Esophagus squamous epithelium (tissue), 5 donors: ENCODE data around the gene EFCAB6. TPM values are rescaled to one million over a fixed set of nuclear protein-coding genes. Genes with fewer than 3 reads are reported as not detected.

Source experiments
- DNase-seq: peaks from one replicate; lab custom pipeline; 2025; lab: John Stamatoyannopoulos, UW
- H3K27ac ChIP-seq, 4 donors: fragments of 200-600 bp; sonication (generic); one replicate each; pipeline ENCODE4 v1.5.1; 2016 to 2019; ENCODE audit warnings: mild to moderate bottlenecking in 1 of 4
- H3K27me3 ChIP-seq, 4 donors: fragments of 200-600 bp; sonication (generic); 1 replicate in 3 of 4; 2 replicates in 1 of 4; pipeline versions ENCODE4 v1.5.1 to v1.6.0; 2017 to 2021; ENCODE audit warnings: antibody characterized with exemption in 1 of 4
- H3K36me3 ChIP-seq, 3 donors: fragments of 200-600 bp; sonication (generic); one replicate each; pipeline ENCODE4 v1.5.1; 2016 to 2019
- H3K4me1 ChIP-seq, 3 donors: fragments of 200-600 bp; sonication (generic); one replicate each; pipeline ENCODE4 v1.5.1; 2017 to 2019
- H3K4me3 ChIP-seq, 4 donors: fragments of 200-600 bp; sonication (generic); 1 replicate in 3 of 4; 2 replicates in 1 of 4; pipeline ENCODE4 v1.5.1; 2016 to 2019; ENCODE audit warnings: mild to moderate bottlenecking in 2 of 4, moderate library complexity in 1 of 4
- H3K9me3 ChIP-seq, 3 donors: fragments of 200-600 bp; sonication (generic); one replicate each; pipeline ENCODE4 v1.5.1; 2016 to 2019
- POLR2A ChIP-seq, 4 donors: fragments of 450-650 bp; IDR thresholded peaks; one replicate each; pipeline ENCODE4 v1.6.1; 2017; ENCODE audit warnings: antibody characterized with exemption in 4 of 4, mild to moderate bottlenecking in 4 of 4, moderate library complexity in 3 of 4
- WGBS, 2 donors: methylation state at CpG; one replicate each; pipeline ENCODE4 v1.1.5; 2018; 5-methylcytosine and 5-hydroxymethylcytosine counted together
- intact Hi-C: fragments of 100-400 bp; cut with DNase I; formaldehyde crosslinking; loops from one replicate; pipeline ENCODE4 v1.15.0; 2022
- total RNA-seq, 4 donors: library from RNA; depleted of rRNA; stranded (reverse); fragments of >200 nt; gene quantifications; one replicate each; pipeline ENCODE4 v1.1.0, GENCODE V29; 2016
- TF ChIP-seq, protein P1 (sequence below), 6 experiments: fragments of 450-650 bp in 4 of 6; fragments of 200-600 bp in 2 of 6; sonication (generic) in 2 of 6; IDR thresholded peaks; one replicate each; pipeline ENCODE4 v1.5.1; 2016 to 2019; ENCODE audit warnings: antibody characterized with exemption in 6 of 6, mild to moderate bottlenecking in 4 of 6, moderate library complexity in 4 of 6
- donor health status: DM: yes; HTN: yes; CAD: no.

The EFCAB6 gene
- total RNA-seq, 4 donors from 2014 or later = 0.22 to 1.5 (median 0.90) TPM

DNA sequence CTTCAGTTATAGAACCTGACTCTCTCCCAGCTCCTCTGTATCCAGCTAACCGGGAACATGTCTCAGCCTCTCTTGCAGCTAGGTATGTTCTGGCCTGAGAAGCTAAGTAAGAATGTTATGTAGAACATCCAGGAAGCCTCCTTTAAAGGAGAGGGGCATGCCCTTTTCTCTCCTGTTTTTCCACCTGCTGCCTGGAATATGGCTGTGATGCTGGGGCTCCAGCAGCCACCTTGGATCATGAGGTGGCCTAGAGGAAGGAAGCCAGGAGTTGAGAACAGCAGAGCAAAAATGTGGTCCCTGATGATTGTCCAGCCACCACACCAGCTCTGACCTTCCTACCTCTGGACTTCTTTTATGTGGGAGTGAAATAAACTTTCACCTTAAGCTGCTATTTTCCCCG is 282.6 kb downstream of the EFCAB6 start:
- Histone ChIP-seq H3K9me3 (no peaks in the 10 kb centered on the region), H3K27me3 (peaks cover 0 to 16% (median 0%) of the 10 kb centered on the region in 4 donors), H3K27ac (no peak overlapping the region), H3K36me3 (no peaks in the 10 kb centered on the region), H3K4me1 (peaks cover 9 to 35% (median 10%) of the 10 kb centered on the region in 3 donors), H3K4me3 (no peak overlapping the region)
- no peak for TF ChIP-seq POLR2A (IDR thresholded peaks at IDR 0.05)
- TF ChIP-seq, protein P1, sequence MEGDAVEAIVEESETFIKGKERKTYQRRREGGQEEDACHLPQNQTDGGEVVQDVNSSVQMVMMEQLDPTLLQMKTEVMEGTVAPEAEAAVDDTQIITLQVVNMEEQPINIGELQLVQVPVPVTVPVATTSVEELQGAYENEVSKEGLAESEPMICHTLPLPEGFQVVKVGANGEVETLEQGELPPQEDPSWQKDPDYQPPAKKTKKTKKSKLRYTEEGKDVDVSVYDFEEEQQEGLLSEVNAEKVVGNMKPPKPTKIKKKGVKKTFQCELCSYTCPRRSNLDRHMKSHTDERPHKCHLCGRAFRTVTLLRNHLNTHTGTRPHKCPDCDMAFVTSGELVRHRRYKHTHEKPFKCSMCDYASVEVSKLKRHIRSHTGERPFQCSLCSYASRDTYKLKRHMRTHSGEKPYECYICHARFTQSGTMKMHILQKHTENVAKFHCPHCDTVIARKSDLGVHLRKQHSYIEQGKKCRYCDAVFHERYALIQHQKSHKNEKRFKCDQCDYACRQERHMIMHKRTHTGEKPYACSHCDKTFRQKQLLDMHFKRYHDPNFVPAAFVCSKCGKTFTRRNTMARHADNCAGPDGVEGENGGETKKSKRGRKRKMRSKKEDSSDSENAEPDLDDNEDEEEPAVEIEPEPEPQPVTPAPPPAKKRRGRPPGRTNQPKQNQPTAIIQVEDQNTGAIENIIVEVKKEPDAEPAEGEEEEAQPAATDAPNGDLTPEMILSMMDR (IDR thresholded peaks at IDR 0.05) = no peak
- 88 to 100% methylated on average over 2 of the region's 2 CpGs for WGBS, 2 donors
- intact Hi-C loops = no loop called here
- DNase-seq = no peak

DNA sequence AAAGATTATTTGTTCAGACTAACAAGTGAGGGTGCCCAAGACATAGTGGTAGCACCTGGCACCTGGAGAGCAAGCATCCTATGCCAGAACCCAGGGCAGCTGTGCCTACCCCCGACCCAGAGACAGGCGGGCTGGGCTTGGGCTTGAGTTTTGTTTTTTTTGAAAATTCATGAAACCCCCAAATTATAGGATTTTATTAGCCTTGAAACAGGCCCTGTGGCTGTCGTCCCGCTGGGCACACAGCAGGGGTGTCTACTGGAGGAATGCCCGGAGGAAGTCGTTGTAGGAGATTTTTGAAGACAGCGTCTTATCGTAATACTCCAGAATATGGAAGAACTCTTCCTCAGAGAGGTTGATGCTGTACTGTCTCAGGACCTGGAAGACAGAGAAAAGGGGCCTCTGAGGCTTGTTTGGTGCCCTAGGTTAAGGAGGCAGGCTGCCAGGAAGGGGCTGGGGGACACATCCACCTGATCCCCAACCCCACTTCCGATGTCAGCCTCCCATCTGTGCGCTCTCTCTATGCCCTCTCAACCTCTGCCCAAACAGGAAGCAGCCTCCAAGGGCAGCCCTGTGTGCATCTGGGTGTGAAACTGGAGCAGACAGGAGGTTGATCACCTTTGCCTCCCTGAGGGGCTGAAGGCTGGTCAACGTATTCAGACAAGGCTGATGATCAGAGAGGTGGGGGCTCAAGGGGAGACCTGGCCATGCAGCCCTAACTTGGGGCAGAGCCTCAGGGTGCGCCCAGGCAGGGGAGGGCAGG is 283.3 kb downstream of the EFCAB6 start:
- no peak for DNase-seq

DNA sequence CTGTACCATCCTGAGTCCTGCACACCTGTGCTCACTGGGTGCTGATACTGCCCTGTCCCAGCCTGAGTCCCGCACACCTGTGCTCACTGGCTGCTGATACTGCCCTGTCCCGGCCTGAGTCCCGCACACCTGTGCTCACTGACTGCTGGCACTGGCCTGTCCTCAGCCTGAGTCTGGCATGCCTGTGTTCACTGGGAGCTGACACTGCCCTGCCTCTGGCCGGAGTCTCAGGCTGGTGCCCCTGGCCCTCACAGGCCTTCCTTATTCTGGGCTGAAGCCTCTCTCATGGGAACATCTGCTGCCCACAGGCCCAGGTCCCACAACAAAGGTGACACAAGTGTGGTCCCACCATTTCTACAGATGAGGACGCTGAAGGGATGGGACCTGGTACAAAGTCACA is 285.2 kb downstream of the EFCAB6 start:
- DNase-seq = no peak
- TF ChIP-seq, protein P1 (IDR thresholded peaks at IDR 0.05) = no peak
- no peak for TF ChIP-seq POLR2A (IDR thresholded peaks at IDR 0.05)
- WGBS, 2 donors = 84% methylated on average over 4 of the region's 5 CpGs; no CpG with 5 or more reads in 1 of the 2 donors
- Histone ChIP-seq H3K9me3 (no peaks in the 10 kb centered on the region), H3K4me3 (no peak overlapping the region), H3K27me3 (peaks cover 0 to 16% (median 0%) of the 10 kb centered on the region in 4 donors), H3K27ac (no peak overlapping the region), H3K36me3 (no peaks in the 10 kb centered on the region), H3K4me1 (peaks cover 7 to 22% (median 9%) of the 10 kb centered on the region in 3 donors)
- intact Hi-C loops = no loop called here

More for the DNA sequence above, 283.3 kb downstream of the EFCAB6 start:
- H3K9me3 ChIP-seq = no peaks in the 10 kb centered on the region
- intact Hi-C loops = no loop called here
- WGBS, 2 donors = 59 to 87% methylated on average over 6 to 10 of the region's 12 CpGs
- no peaks in the 10 kb centered on the region for H3K36me3 ChIP-seq
- H3K27ac ChIP-seq = no peak overlapping the region
- peaks cover 9 to 33% (median 10%) of the 10 kb centered on the region in 3 donors for H3K4me1 ChIP-seq
- no peak for TF ChIP-seq POLR2A (IDR thresholded peaks at IDR 0.05)
- TF ChIP-seq, protein P1 (IDR thresholded peaks at IDR 0.05) = no peak
- peaks cover 0 to 16% (median 0%) of the 10 kb centered on the region in 4 donors for H3K27me3 ChIP-seq
- no peak overlapping the region for H3K4me3 ChIP-seq

DNA sequence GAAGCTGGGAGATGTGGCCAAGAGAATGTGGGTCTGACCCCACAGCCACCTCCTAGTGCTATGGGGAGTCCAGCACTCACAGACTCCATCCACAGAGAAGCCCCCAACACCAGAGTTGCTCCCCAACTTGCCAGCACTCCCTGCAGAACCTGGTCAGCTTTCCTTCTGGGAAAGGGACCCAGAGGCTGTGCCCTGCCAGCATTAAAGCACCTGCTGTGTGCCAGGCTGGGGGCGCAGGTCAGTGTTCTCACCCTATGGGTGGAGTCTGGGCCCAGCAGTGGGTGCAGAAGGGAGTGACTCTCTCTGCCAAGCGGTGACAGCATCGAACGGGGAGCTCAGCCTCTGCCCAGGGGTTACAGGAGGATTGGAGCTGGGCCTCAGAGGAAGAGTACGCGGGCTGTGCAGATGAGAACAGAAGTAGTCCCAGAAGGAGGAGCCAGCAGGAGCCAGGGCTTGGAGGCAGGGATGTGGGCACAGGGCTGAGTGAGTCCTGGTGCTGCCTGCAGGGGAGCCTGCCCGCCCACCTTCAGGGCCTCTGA is 285.9 kb downstream of the EFCAB6 start:
- H3K9me3 ChIP-seq = no peaks in the 10 kb centered on the region
- no peak overlapping the region for H3K4me3 ChIP-seq
- intact Hi-C loops = no loop called here
- no peaks in the 10 kb centered on the region for H3K36me3 ChIP-seq
- no peak for DNase-seq
- peaks cover 0 to 16% (median 0%) of the 10 kb centered on the region in 4 donors for H3K27me3 ChIP-seq
- H3K4me1 ChIP-seq = peaks cover 4 to 19% (median 9%) of the 10 kb centered on the region in 3 donors
- no peak overlapping the region for H3K27ac ChIP-seq
- no peak for TF ChIP-seq POLR2A (IDR thresholded peaks at IDR 0.05)
- TF ChIP-seq, protein P1 (IDR thresholded peaks at IDR 0.05) = no peak
- WGBS, 2 donors = 40 to 53% methylated on average over 1 to 5 of the region's 7 CpGs

DNA sequence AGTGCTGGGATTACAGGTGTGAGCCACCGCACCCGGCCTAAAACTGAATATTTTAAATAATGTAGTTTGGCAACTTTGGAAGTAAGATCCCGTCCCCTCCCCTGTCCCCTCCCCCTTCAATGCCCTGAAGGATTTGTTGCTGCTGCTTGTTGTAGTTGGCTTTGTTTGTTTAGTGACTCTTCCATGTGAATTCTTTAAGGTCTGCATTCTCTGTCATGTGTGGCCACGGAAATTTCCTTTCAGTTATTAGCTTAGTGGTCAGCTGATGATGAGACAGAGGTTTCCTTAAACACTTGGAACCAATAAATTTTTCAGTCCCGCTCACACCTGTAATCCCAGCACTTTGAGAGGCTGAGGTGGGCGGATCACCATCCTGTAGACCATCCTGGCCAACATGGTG is 290.4 kb downstream of the EFCAB6 start:
- no peaks in the 10 kb centered on the region for H3K9me3 ChIP-seq
- intact Hi-C loops = no loop called here
- peaks cover 0 to 17% (median 0%) of the 10 kb centered on the region in 4 donors for H3K27me3 ChIP-seq
- no peaks in the 10 kb centered on the region for H3K36me3 ChIP-seq
- no peak overlapping the region for H3K27ac ChIP-seq
- TF ChIP-seq, protein P1 (IDR thresholded peaks at IDR 0.05) = no peak
- no peak for TF ChIP-seq POLR2A (IDR thresholded peaks at IDR 0.05)
- peaks cover 0 to 5% (median 0%) of the 10 kb centered on the region in 3 donors for H3K4me1 ChIP-seq
- H3K4me3 ChIP-seq = no peak overlapping the region
- WGBS, 2 donors = 34 to 60% methylated on average over 4 to 5 of the region's 6 CpGs
- no peak for DNase-seq
